Ectodermal cell (in vitro differentiated cells): Measurements from ENCODE around the gene TAGLN.

Experiments
- H3K27ac ChIP-seq: 2 replicates; pipeline ENCODE4 v1.7.0; 2013; ENCODE audit warnings: mild to moderate bottlenecking, low read depth, low read length; ENCODE audit not compliant: insufficient read depth, poor library complexity, severe bottlenecking
- H3K27me3 ChIP-seq: 2 replicates; pipeline ENCODE4 v1.7.0; 2013; ENCODE audit warnings: mild to moderate bottlenecking, low read length; ENCODE audit not compliant: insufficient read depth, control insufficient read depth, poor library complexity, severe bottlenecking
- H3K36me3 ChIP-seq: one replicate; pipeline ENCODE4 v1.7.0; 2013; ENCODE audit warnings: low read length; ENCODE audit not compliant: control insufficient read depth, insufficient read depth
- H3K4me1 ChIP-seq: one replicate; pipeline ENCODE4 v1.7.0; 2013; ENCODE audit warnings: low read length; ENCODE audit not compliant: control insufficient read depth, insufficient read depth
- H3K4me3 ChIP-seq: 2 replicates; pipeline ENCODE4 v1.7.0; 2013; ENCODE audit warnings: low read depth, low read length, control low read depth; ENCODE audit not compliant: insufficient read depth
- H3K9me3 ChIP-seq: 2 replicates; pipeline ENCODE4 v1.7.0; 2013; ENCODE audit warnings: mild to moderate bottlenecking, low read length, moderate library complexity; ENCODE audit not compliant: control insufficient read depth
- WGBS, 2 experiments: methylation state at CpG; one replicate each; pipeline ENCODE4 v1.1.7; 2013; ENCODE audit warnings: missing lambda C conversion rate in 2 of 2; 5-methylcytosine and 5-hydroxymethylcytosine counted together

Gene TAGLN

DNA sequence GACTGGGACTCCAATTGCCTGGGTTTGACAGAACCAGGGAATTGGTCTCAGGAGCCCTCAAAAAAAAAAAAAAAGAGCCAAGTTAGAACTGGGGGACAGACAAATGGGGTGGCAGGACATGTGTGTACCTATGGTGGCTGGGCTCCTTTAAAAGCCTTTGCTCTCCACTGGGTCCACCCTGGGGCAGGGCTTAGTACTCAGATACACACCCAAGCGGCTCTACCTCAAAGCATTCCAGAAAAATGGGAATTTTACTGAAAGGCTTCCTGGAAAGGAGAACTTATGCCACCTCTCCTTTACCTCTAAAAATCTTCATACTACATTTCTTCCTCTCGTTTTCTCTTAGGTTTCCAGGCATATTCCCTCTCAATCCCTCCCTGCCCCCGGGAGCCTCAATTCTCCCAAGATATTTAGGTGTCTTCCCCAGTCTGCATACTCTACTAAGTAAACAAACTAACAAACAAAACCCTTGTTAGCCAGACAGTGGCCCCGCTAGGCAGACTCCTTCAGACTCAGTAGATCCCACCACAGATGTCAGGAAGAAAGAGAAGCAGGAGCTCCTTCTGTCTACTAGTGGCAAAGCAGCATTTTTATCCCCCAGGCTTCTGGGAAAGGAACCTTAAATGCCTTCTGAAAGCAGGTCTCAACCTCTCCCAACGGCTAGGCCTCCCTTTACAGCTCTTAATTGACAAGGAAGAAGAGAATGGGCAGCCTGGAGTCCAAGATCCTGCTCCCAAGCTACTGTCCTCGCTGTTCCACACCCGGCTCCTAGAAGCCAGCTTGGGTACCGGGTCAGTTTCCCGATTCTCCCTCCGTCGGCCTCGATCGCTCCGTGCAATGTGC, 32.0 kb downstream of the TAGLN start:
- Histone ChIP-seq H3K4me1 (peaks cover 10% of the 10 kb centered on the region), H3K4me3 (peak overlapping the region; percentile 94), H3K27ac (no peak overlapping the region), H3K9me3 (no peaks in the 10 kb centered on the region), H3K36me3 (peaks cover 4% of the 10 kb centered on the region), H3K27me3 (no peaks in the 10 kb centered on the region)
- WGBS, 2 experiments = 15 to 17% methylated on average over 14 of the region's 14 CpGs

DNA sequence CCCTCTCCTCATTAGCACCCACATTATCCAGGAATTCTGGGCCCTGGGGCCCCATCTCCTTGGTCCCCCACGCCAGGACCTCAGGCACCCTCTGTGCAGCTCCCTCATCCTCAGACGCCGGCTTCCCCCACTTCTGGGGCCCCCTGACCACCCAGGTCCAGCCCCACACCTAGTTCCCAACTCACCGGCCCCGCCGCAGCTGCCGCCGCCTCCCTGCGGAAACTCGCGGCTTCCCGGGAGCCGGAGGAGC, 32.6 kb downstream of the TAGLN start, which contains the start of gene PCSK7:
PCSK7 (minus strand) TSS at position 232 of the 250 bp plus-strand sequence. CDS start 2,229 bp downstream, outside the sequence.
- no peaks in the 10 kb centered on the region for H3K27me3 ChIP-seq
- peak within 1 kb of the TSS; percentile 94 for H3K4me3 ChIP-seq
- 0% methylated on average over 13 of the region's 13 CpGs for WGBS, 2 experiments
- peak within 1 kb of the TSS; percentile 28 for H3K27ac ChIP-seq
- peaks cover 4% of the 10 kb centered on the region for H3K36me3 ChIP-seq
- H3K4me1 ChIP-seq = peaks cover 10% of the 10 kb centered on the region
- no peaks in the 10 kb centered on the region for H3K9me3 ChIP-seq

DNA sequence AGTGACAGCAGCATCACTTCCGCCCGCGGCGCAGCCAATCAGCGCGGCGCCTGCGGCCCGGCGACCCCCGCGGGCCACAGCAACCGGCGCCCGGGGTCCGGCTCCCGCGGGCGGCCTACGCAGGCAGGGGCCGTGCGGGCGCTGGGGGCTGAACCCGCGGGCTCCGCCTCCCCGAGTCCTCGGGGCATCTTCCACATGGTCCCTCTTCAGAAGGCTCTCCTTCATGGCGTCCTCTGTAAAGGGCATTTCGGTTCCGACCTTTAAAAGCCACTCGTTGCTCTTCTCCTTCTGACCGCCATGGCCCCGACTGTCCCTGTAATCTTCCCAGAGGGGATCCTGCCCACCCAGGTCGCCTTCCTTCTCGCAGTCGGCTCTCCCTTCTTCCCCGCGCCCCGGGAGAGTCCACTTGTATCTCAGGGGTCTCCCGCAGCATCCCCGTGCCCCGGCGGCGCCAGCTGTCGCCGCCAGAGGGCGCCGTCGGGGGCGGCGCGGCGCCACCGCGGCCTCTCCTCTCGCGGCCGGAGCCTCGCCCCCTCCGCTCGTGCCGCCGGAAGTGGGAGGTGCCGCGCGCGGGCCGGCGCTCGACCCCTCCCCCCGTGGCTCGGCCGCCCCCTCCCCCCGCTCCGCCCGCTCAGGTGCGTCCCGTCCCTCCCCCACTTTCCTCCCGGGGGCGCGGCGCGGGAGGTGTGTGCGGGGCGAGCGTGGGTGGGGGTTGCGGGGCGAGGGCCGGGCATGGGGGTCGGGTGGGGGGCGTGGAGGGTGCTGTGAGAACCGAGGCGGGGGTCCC, 33.1 kb downstream of the TAGLN start, which contains the start of gene RNF214:
RNF214 (plus strand) TSS at position 580 of the 787 bp plus-strand sequence. CDS start 1,602 bp downstream, outside the sequence.
- WGBS, 2 experiments = 0% methylated on average over 71 to 79 of the region's 94 CpGs
- H3K4me3 ChIP-seq = peak within 1 kb of the TSS; percentile 94
- H3K36me3 ChIP-seq = peaks cover 4% of the 10 kb centered on the region
- peak within 1 kb of the TSS; percentile 28 for H3K27ac ChIP-seq
- peaks cover 10% of the 10 kb centered on the region for H3K4me1 ChIP-seq
- no peaks in the 10 kb centered on the region for H3K27me3 ChIP-seq
- H3K9me3 ChIP-seq = no peaks in the 10 kb centered on the region

DNA sequence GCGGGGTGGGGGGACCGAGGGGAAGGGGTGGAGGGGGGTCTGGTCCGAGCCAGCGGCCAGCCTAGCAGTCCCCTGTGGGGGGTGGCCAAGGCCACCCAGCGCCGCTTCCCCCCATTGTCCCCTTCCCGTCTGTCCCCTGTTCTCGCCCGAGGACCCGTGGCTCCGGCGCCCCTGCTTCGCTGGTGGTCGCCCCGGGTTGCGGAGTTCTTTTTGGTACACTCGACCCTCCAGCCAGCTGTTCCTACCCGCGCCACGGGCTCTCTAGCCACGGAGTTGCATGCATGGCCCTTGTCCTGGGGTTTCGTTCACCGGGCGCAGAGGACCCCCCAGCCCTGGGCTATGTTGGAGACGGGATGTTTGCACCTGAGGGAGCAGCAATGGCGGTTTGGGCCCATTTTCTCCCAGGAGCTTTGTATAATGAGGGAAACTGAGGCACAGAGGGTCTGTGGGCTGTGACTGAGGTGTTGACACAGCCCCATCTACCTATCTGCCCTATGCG, 33.8 kb downstream of the TAGLN start:
- peak overlapping the region; percentile 26 for H3K27ac ChIP-seq
- H3K9me3 ChIP-seq = no peaks in the 10 kb centered on the region
- peak overlapping the region; percentile 94 for H3K4me3 ChIP-seq
- H3K4me1 ChIP-seq = peaks cover 10% of the 10 kb centered on the region
- H3K36me3 ChIP-seq = peaks cover 3% of the 10 kb centered on the region
- no peaks in the 10 kb centered on the region for H3K27me3 ChIP-seq
- 1 to 4% methylated on average over 25 to 27 of the region's 27 CpGs for WGBS, 2 experiments

DNA sequence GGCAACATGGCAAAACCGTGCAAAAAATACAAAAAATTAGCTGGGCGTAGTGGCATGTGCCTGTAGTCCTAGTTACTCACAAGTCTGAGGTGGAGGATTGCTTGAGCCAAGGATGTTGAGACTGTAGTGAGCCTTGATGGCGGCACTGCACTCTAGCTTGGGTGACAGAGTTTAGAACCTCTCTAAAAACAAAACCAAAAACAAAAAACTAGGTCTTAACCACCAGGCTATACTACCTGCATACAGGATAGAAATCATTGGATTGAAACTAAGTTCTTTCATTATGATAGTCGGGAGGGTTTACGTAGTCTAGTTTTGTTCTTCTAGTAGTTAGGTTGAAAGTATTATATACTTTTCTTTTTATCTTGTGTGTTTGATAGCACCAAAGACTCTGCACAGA, 39.1 kb downstream of the TAGLN start:
- 92 to 96% methylated on average over 5 of the region's 5 CpGs for WGBS, 2 experiments
- H3K27ac ChIP-seq = no peak overlapping the region
- H3K27me3 ChIP-seq = no peaks in the 10 kb centered on the region
- no peak overlapping the region for H3K4me3 ChIP-seq
- H3K36me3 ChIP-seq = peaks cover 13% of the 10 kb centered on the region
- H3K9me3 ChIP-seq = no peaks in the 10 kb centered on the region
- H3K4me1 ChIP-seq = peaks cover 4% of the 10 kb centered on the region

DNA sequence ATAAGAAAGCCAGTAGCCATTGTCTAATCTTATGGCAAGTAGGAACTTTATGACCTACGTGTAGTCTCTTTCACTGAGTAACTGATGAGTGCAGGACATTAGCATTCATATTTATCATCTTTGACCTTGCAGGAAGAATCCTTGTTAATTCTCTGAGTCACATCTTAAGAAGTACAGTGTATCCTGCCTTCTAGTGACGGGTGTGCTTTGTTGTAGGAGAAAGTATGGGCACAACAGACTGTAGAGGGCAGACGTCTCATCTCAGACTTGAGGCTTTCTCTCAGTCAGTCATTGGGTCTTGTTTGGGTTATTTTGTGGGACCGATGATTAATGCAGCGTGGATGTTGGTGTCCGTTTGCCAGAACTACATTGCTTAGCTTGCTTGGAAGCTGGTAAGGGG, 40.1 kb downstream of the TAGLN start:
- 89 to 93% methylated on average over 6 of the region's 6 CpGs for WGBS, 2 experiments
- H3K36me3 ChIP-seq = peaks cover 16% of the 10 kb centered on the region
- H3K4me1 ChIP-seq = no peaks in the 10 kb centered on the region
- no peaks in the 10 kb centered on the region for H3K9me3 ChIP-seq
- no peak overlapping the region for H3K27ac ChIP-seq
- H3K27me3 ChIP-seq = no peaks in the 10 kb centered on the region
- no peak overlapping the region for H3K4me3 ChIP-seq

DNA sequence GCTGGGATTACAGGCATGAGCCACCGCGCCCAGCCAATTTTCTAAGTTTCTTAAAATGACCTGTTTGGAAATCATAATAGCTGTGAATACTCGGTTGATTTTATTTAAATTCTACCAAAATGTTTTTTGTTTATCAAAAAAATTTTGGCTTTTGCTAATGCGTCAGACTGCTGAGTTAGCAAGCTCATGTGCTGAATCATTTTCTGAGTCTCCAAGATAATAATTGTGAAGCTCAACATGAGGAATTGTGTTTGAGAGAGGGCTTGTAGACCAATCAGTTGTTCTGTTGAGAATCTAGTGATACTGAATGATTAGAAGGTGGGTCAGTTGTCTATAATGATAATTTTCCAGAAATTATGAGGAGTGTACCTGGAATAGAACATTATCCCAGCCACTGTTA, 49.2 kb downstream of the TAGLN start:
- 92 to 95% methylated on average over 4 of the region's 4 CpGs for WGBS, 2 experiments
- no peak overlapping the region for H3K27ac ChIP-seq
- H3K36me3 ChIP-seq = peaks cover 33% of the 10 kb centered on the region

DNA sequence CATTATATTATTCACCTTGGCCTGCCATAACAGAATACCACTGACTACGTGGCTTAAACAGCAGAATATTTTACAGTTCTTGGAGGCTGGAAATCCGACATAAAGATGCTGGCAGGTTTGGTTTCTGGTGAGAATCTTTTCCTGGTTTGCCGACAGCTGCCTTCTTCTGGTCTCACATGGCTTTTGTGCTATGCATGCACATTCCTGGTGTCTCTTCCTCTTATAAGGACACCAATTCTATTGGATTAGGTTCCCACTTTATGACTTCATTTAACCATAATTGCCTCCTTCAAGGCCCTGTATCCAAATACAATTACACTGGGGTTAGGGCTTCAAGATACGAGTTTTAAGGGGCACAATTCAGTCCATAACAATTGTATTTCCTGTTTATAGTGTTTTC, 50.4 kb downstream of the TAGLN start:
- Histone ChIP-seq H3K27me3 (no peaks in the 10 kb centered on the region), H3K4me1 (no peaks in the 10 kb centered on the region), H3K36me3 (peaks cover 29% of the 10 kb centered on the region), H3K27ac (no peak overlapping the region), H3K9me3 (no peaks in the 10 kb centered on the region), H3K4me3 (no peak overlapping the region)
- WGBS, 2 experiments = 94 to 99% methylated on average over 3 to 4 of the region's 4 CpGs

More for the DNA sequence above, 49.2 kb downstream of the TAGLN start:
- H3K27me3 ChIP-seq = no peaks in the 10 kb centered on the region
- no peaks in the 10 kb centered on the region for H3K9me3 ChIP-seq
- H3K4me3 ChIP-seq = no peak overlapping the region
- H3K4me1 ChIP-seq = no peaks in the 10 kb centered on the region

DNA sequence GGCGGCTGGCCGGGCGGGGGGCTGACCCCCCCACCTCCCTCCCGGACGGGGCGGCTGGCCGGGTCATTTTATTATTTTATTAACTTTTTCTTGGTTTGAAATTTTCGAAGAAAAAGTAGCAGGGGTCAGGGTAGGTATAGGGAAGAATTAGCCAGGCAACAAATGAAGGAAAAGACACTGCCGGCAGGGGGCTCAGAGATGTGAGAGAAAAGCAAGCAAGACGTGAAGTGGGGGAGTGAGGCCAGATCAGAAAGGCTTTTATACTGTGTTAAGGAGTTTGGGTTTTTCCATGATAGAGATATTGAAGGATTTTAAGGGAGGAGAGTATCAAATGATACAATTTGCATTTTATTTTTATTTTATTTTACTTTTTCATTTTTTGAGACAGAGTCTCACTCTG, 52.3 kb downstream of the TAGLN start:
- Histone ChIP-seq H3K4me1 (no peaks in the 10 kb centered on the region), H3K36me3 (peaks cover 22% of the 10 kb centered on the region), H3K4me3 (no peak overlapping the region), H3K27me3 (no peaks in the 10 kb centered on the region), H3K9me3 (no peaks in the 10 kb centered on the region), H3K27ac (no peak overlapping the region)
- 86 to 90% methylated on average over 4 to 5 of the region's 10 CpGs for WGBS, 2 experiments

DNA sequence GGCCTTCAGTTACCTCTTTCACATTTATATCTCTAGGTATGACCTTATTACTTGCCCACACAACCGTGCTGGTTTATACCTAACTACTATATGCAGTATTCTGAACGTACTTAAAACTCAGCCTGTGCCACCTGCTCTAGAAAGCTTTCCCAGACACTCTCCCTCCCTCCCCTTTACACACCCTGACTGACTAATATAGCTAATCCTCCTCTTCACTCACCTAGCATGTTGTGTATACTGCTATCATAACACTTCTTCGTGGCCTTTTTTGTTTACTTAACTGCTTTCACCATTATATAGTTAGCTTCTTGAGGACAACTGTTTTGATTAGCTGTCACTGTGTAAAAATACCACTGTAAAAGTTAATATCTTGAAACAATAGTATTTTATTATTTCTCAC, 56.8 kb downstream of the TAGLN start:
- WGBS, 2 experiments = 90 to 96% methylated on average over 3 of the region's 3 CpGs
- H3K36me3 ChIP-seq = no peaks in the 10 kb centered on the region
- no peak overlapping the region for H3K27ac ChIP-seq
- no peaks in the 10 kb centered on the region for H3K27me3 ChIP-seq
- H3K4me3 ChIP-seq = no peak overlapping the region
- H3K9me3 ChIP-seq = no peaks in the 10 kb centered on the region
- no peaks in the 10 kb centered on the region for H3K4me1 ChIP-seq
